H9 (cell line): ENCODE results near the gene UGT1A8. TPM values are rescaled to one million over a fixed set of nuclear protein-coding genes. Genes with fewer than 3 reads are reported as not detected.

Experiments used
- DNase-seq: peaks from one replicate; pipeline ENCODE4 v3.0.0-alpha.2; 2017
- H2AFZ ChIP-seq: one replicate; pipeline ENCODE4 v1.6.1; 2013; ENCODE audit warnings: mild to moderate bottlenecking, low read length, control low read depth, moderate library complexity
- H2AK5ac ChIP-seq: 2 replicates; pipeline ENCODE4 v1.6.1; 2013; ENCODE audit warnings: low read length, control low read depth, mixed read lengths; ENCODE audit not compliant: insufficient read length
- H2BK120ac ChIP-seq: one replicate; pipeline ENCODE4 v1.6.1; 2013; ENCODE audit warnings: low read depth, mild to moderate bottlenecking, low read length, control low read depth, inconsistent platforms; ENCODE audit not compliant: poor library complexity, severe bottlenecking
- H2BK12ac ChIP-seq: 2 replicates; pipeline ENCODE4 v1.6.1; 2013; ENCODE audit warnings: low read length, control low read depth, mixed read lengths, low read depth; ENCODE audit not compliant: insufficient read length
- H2BK15ac ChIP-seq: 2 replicates; pipeline ENCODE4 v1.6.1; 2013; ENCODE audit warnings: low read depth, low read length, control low read depth
- H2BK20ac ChIP-seq: one replicate; pipeline ENCODE4 v1.6.1; 2013; ENCODE audit warnings: low read depth, mild to moderate bottlenecking, low read length, control low read depth, inconsistent platforms; ENCODE audit not compliant: poor library complexity, severe bottlenecking
- H2BK5ac ChIP-seq: 2 replicates; pipeline ENCODE4 v1.6.1; 2013; ENCODE audit warnings: low read length, control low read depth, mixed read lengths; ENCODE audit not compliant: insufficient read length
- H3K14ac ChIP-seq: 2 replicates; pipeline ENCODE4 v1.6.1; 2013; ENCODE audit warnings: low read length, control low read depth; ENCODE audit not compliant: insufficient read depth
- H3K18ac ChIP-seq: 2 replicates; pipeline ENCODE4 v1.6.1; 2013; ENCODE audit warnings: low read depth, mild to moderate bottlenecking, mixed read lengths, low read length, control low read depth; ENCODE audit not compliant: insufficient read length
- H3K23ac ChIP-seq: 2 replicates; pipeline ENCODE4 v1.6.1; 2013; ENCODE audit warnings: low read length, control low read depth, mixed read lengths, low read depth; ENCODE audit not compliant: insufficient read length
- H3K23me2 ChIP-seq: 2 replicates; pipeline ENCODE4 v1.6.1; 2013; ENCODE audit warnings: low read depth, mild to moderate bottlenecking, mixed read lengths, low read length, control low read depth; ENCODE audit not compliant: insufficient read length, poor library complexity, severe bottlenecking
- H3K27ac ChIP-seq: 2 replicates; pipeline ENCODE4 v1.5.1; 2013; ENCODE audit warnings: low read length, control low read depth, mixed read lengths, low read depth; ENCODE audit not compliant: insufficient read length
- H3K27me3 ChIP-seq: 2 replicates; pipeline ENCODE4 v1.6.1; 2013; ENCODE audit warnings: low read length, control low read depth, inconsistent platforms; ENCODE audit not compliant: insufficient read depth
- H3K4ac ChIP-seq: 2 replicates; pipeline ENCODE4 v1.6.1; 2013; ENCODE audit warnings: low read depth, mild to moderate bottlenecking, control low read depth, inconsistent platforms, low read length, moderate library complexity
- H3K4me1 ChIP-seq: 2 replicates; pipeline ENCODE4 v1.6.1; 2013; ENCODE audit warnings: low read length, control low read depth, inconsistent platforms; ENCODE audit not compliant: insufficient read depth
- H3K4me2 ChIP-seq: 2 replicates; pipeline ENCODE4 v1.6.1; 2013; ENCODE audit warnings: low read length, control low read depth, mixed read lengths; ENCODE audit not compliant: insufficient read length, insufficient read depth
- H3K56ac ChIP-seq: 2 replicates; pipeline ENCODE4 v1.6.1; 2013; ENCODE audit warnings: low read depth, mild to moderate bottlenecking, mixed read lengths, low read length, control low read depth; ENCODE audit not compliant: insufficient read length
- H3K79me1 ChIP-seq: 2 replicates; pipeline ENCODE4 v1.6.1; 2013; ENCODE audit warnings: low read depth, mild to moderate bottlenecking, moderate library complexity, low read length, control low read depth, inconsistent platforms; ENCODE audit not compliant: insufficient read depth, poor library complexity, severe bottlenecking
- H3K79me2 ChIP-seq: 2 replicates; pipeline ENCODE4 v1.6.1; 2013; ENCODE audit warnings: low read length, control low read depth, inconsistent platforms; ENCODE audit not compliant: insufficient read depth
- H3K9ac ChIP-seq: 2 replicates; pipeline ENCODE4 v1.6.1; 2013; ENCODE audit warnings: low read length, control low read depth, mixed read lengths; ENCODE audit not compliant: insufficient read length; ENCODE audit errors: extremely low read depth
- H3K9me3 ChIP-seq: one replicate; pipeline ENCODE4 v1.6.1; 2013; ENCODE audit warnings: low read depth, low read length, inconsistent platforms; ENCODE audit not compliant: control insufficient read depth
- H3T11ph ChIP-seq: one replicate; pipeline ENCODE4 v1.6.1; 2013; ENCODE audit warnings: mild to moderate bottlenecking, low read length, control low read depth, inconsistent platforms
- H4K20me1 ChIP-seq: one replicate; pipeline ENCODE4 v1.6.1; 2013; ENCODE audit not compliant: control insufficient read depth, insufficient read length, insufficient read depth
- H4K5ac ChIP-seq: 2 replicates; pipeline ENCODE4 v1.6.1; 2013; ENCODE audit warnings: low read depth, mild to moderate bottlenecking, mixed read lengths, low read length, control low read depth; ENCODE audit not compliant: insufficient read length
- H4K8ac ChIP-seq: replicated peaks from 2 replicates; pipeline ENCODE4 v1.6.1; 2013; ENCODE audit warnings: low read length, control low read depth, mixed read lengths, low read depth; ENCODE audit not compliant: insufficient read length
- H4K91ac ChIP-seq: 2 replicates; pipeline ENCODE4 v1.6.1; 2013; ENCODE audit warnings: low read depth, mild to moderate bottlenecking, moderate library complexity, mixed read lengths, low read length, control low read depth; ENCODE audit not compliant: insufficient read length
- H3K27ac Mint-ChIP-seq, 3 experiments: 2 replicates in 2 of 3; 3 replicates in 1 of 3; pipeline ENCODE4 v1.8.0; 2020 to 2021; ENCODE audit warnings: mixed read lengths in 3 of 3, mild to moderate bottlenecking in 1 of 3, moderate library complexity in 1 of 3
- H3K27me3 Mint-ChIP-seq: 2 replicates; pipeline ENCODE4 v1.8.0; 2021; ENCODE audit warnings: low read depth, mild to moderate bottlenecking, moderate library complexity, mixed read lengths
- H3K36me3 Mint-ChIP-seq, 3 experiments: 2 replicates in 2 of 3; 3 replicates in 1 of 3; pipeline ENCODE4 v1.8.0; 2020 to 2021; ENCODE audit warnings: low read depth in 3 of 3, mixed read lengths in 3 of 3; ENCODE audit not compliant: insufficient read depth in 1 of 3
- H3K4me1 Mint-ChIP-seq, 2 experiments: 2 replicates each; pipeline ENCODE4 v1.8.0; 2020; ENCODE audit warnings: mixed read lengths in 2 of 2
- H3K4me3 Mint-ChIP-seq, 2 experiments: 2 replicates in 1 of 2; 3 replicates in 1 of 2; pipeline ENCODE4 v1.8.0; 2020 to 2021; ENCODE audit warnings: mild to moderate bottlenecking in 2 of 2, mixed read lengths in 2 of 2, moderate library complexity in 1 of 2
- H3K9me3 Mint-ChIP-seq, 2 experiments: 2 replicates in 1 of 2; 3 replicates in 1 of 2; pipeline ENCODE4 v1.8.0; 2020; ENCODE audit warnings: mild to moderate bottlenecking in 2 of 2, mixed read lengths in 2 of 2, moderate library complexity in 1 of 2
- CTCF ChIP-seq: fragments of 200-600 bp; sonication (generic); conservative IDR thresholded peaks from 3 replicates; pipeline ENCODE4 v1.8.0; 2021; ENCODE audit warnings: antibody characterized with exemption, mild to moderate bottlenecking
- WGBS: extraction: QIAGEN DNeasy Blood & Tissue Kit; methylation state at CpG from one replicate; pipeline ENCODE4 v1.1.7; 2013; ENCODE audit warnings: missing lambda C conversion rate, low lambda C conversion rate, mixed read lengths; ENCODE audit not compliant: insufficient read length; ENCODE audit errors: extremely low coverage; 5-methylcytosine and 5-hydroxymethylcytosine counted together
- total RNA-seq: library from RNA; stranded (reverse); gene quantifications from 2 replicates; pipeline ENCODE4 v1.2.1, GENCODE V29; 2021

The UGT1A8 gene
- total RNA-seq, 1 experiment from 2014 or later: not detected

DNA sequence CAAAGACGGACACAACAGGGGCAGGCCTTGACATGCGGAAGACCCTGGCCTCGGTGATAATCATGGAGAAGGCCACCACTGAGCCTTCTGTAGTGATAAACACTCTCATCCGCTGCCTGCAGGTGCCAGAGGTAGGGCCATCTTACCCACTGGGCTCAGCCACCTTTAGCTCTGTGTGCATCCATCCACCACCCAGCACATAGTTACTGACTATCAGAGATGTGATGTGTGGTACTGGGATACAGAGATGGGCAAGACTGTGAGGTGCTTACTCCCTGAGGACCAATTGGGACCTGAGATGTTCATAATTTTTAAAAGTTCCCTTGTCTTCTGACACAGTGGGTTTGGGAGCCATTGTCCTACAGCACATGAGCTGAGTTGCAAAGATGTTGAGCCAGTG lies 162.3 kb downstream of the UGT1A8 start:
- peaks cover 14 to 21% of the 10 kb centered on the region in 2 experiments; a peak in 4 of 5 replicates for H3K9me3 Mint-ChIP-seq

More for the DNA sequence above, 162.3 kb downstream of the UGT1A8 start:
- no peak overlapping the region for H4K5ac ChIP-seq
- H3K9me3 ChIP-seq: peaks cover 4% of the 10 kb centered on the region
- no peak overlapping the region for H3K4me2 ChIP-seq
- no peak overlapping the region for H3K56ac ChIP-seq
- no peak overlapping the region for H3K4ac ChIP-seq
- DNase-seq: no peak
- H3T11ph ChIP-seq: no peak overlapping the region
- Mint-ChIP-seq H3K36me3 (peaks cover 1 to 4% (median 3%) of the 10 kb centered on the region in 3 experiments; a peak in 4 of 7 replicates), H3K4me1 (no peaks in the 10 kb centered on the region), H3K27me3 (peaks cover 12% of the 10 kb centered on the region; the same call in 1 of the 2 replicates), H3K27ac (no peak overlapping the region), H3K4me3 (no peak overlapping the region)
- no peaks in the 10 kb centered on the region for H3K4me1 ChIP-seq
- no peak overlapping the region for H4K91ac ChIP-seq
- no peak overlapping the region for H3K9ac ChIP-seq
- H2AFZ ChIP-seq: no peak overlapping the region
- H4K20me1 ChIP-seq: no peaks in the 10 kb centered on the region
- no peak overlapping the region for H2BK120ac ChIP-seq
- no peak overlapping the region for H3K27ac ChIP-seq
- H3K27me3 ChIP-seq: no peaks in the 10 kb centered on the region
- H4K8ac ChIP-seq: no peak overlapping the region
- WGBS: no CpG with 5 or more reads among the region's 4 CpGs
- no peaks in the 10 kb centered on the region for H3K23me2 ChIP-seq
- H2BK15ac ChIP-seq: no peak overlapping the region
- H3K79me1 ChIP-seq: no peaks in the 10 kb centered on the region
- no peak overlapping the region; the same call in 1 of the 2 replicates for H3K14ac ChIP-seq
- H2BK5ac ChIP-seq: no peak overlapping the region
- no peak overlapping the region for H2BK12ac ChIP-seq
- no peak overlapping the region for H3K18ac ChIP-seq
- no peaks in the 10 kb centered on the region for H3K79me2 ChIP-seq
- H2AK5ac ChIP-seq: no peak overlapping the region
- no peak overlapping the region for H3K23ac ChIP-seq
- H2BK20ac ChIP-seq: no peak overlapping the region
- TF ChIP-seq CTCF: no peak
